DOHH2 (cell line): ENCODE data around the gene CTTNBP2.

ENCODE experiments used
- H3F3A ChIP-seq: fragments of 200-600 bp; sonication (generic), shearing (Covaris generic); 2 replicates; pipeline ENCODE4 v1.6.0; 2016; ENCODE audit warnings: antibody characterized with exemption, mild to moderate bottlenecking; ENCODE audit not compliant: control insufficient read depth, insufficient read depth
- H3K27ac ChIP-seq: fragments of 200-600 bp; sonication (generic); 2 replicates; pipeline ENCODE4 v1.5.1; 2014; ENCODE audit warnings: low read depth, mild to moderate bottlenecking, low read length, moderate library complexity
- H3K27me3 ChIP-seq: fragments of 200-600 bp; sonication (generic); 2 replicates; pipeline ENCODE4 v1.6.1; 2014; ENCODE audit warnings: mild to moderate bottlenecking, low read length, mixed read lengths; ENCODE audit not compliant: control insufficient read depth
- H3K36me3 ChIP-seq: fragments of 200-600 bp; sonication (generic); 2 replicates; pipeline ENCODE4 v1.6.1; 2014; ENCODE audit warnings: mild to moderate bottlenecking, low read length, moderate library complexity, mixed read lengths; ENCODE audit not compliant: control insufficient read depth
- H3K4me1 ChIP-seq: fragments of 200-600 bp; sonication (generic); 2 replicates; pipeline ENCODE4 v1.6.1; 2014; ENCODE audit warnings: mild to moderate bottlenecking, low read length, mixed read lengths; ENCODE audit not compliant: control insufficient read depth
- H3K4me2 ChIP-seq: fragments of 200-600 bp; sonication (generic); 2 replicates; pipeline ENCODE4 v1.6.0; 2014; ENCODE audit warnings: mild to moderate bottlenecking, low read length, moderate library complexity
- H3K4me3 ChIP-seq: fragments of 200-600 bp; sonication (generic); 2 replicates; pipeline ENCODE4 v1.5.1; 2014; ENCODE audit warnings: mild to moderate bottlenecking, low read length, mixed read lengths
- H3K79me2 ChIP-seq: fragments of 200-600 bp; sonication (generic); 2 replicates; pipeline ENCODE4 v1.6.1; 2014; ENCODE audit warnings: mild to moderate bottlenecking, low read length, mixed read lengths; ENCODE audit not compliant: control insufficient read depth
- H3K9me2 ChIP-seq: fragments of 200-600 bp; sonication (generic); replicated peaks from 2 replicates; pipeline ENCODE4 v1.6.1; 2014; ENCODE audit warnings: mild to moderate bottlenecking, low read length, mixed read lengths; ENCODE audit not compliant: control insufficient read depth
- H3K9me3 ChIP-seq: fragments of 200-600 bp; sonication (generic); 2 replicates; pipeline ENCODE4 v1.6.1; 2014; ENCODE audit warnings: antibody characterized with exemption, low read length, mixed read lengths; ENCODE audit not compliant: control insufficient read depth, insufficient read depth
- H4K20me1 ChIP-seq: fragments of 200-600 bp; sonication (generic); 2 replicates; pipeline ENCODE4 v1.6.0; 2014; ENCODE audit warnings: low read depth, mild to moderate bottlenecking, antibody characterized with exemption, low read length, moderate library complexity; ENCODE audit not compliant: control insufficient read depth, insufficient read depth
- EZH2phosphoT487 ChIP-seq: fragments of 200-600 bp; sonication (generic); IDR thresholded peaks from 2 replicates; pipeline ENCODE4 v1.6.1; 2017; ENCODE audit warnings: borderline replicate concordance, mild to moderate bottlenecking, antibody characterized with exemption, low read length, moderate library complexity, mixed read lengths
- TF ChIP-seq, protein P1 (sequence below): fragments of 200-600 bp; sonication (generic); IDR thresholded peaks from one replicate; pipeline ENCODE4 v1.5.1; 2014; ENCODE audit warnings: antibody characterized with exemption, mild to moderate bottlenecking, low read depth, low read length; ENCODE audit not compliant: poor library complexity, severe bottlenecking

The CTTNBP2 gene

GRCh38 chr7:117666689-117667088, 206.6 kb downstream of the CTTNBP2 start:
- H3K27ac ChIP-seq, result no peak overlapping the region
- H3K9me3 ChIP-seq, result no peaks in the 10 kb centered on the region
- no peaks in the 10 kb centered on the region for H3K9me2 ChIP-seq
- H3K27me3 ChIP-seq, result no peaks in the 10 kb centered on the region
- TF ChIP-seq, protein P1, sequence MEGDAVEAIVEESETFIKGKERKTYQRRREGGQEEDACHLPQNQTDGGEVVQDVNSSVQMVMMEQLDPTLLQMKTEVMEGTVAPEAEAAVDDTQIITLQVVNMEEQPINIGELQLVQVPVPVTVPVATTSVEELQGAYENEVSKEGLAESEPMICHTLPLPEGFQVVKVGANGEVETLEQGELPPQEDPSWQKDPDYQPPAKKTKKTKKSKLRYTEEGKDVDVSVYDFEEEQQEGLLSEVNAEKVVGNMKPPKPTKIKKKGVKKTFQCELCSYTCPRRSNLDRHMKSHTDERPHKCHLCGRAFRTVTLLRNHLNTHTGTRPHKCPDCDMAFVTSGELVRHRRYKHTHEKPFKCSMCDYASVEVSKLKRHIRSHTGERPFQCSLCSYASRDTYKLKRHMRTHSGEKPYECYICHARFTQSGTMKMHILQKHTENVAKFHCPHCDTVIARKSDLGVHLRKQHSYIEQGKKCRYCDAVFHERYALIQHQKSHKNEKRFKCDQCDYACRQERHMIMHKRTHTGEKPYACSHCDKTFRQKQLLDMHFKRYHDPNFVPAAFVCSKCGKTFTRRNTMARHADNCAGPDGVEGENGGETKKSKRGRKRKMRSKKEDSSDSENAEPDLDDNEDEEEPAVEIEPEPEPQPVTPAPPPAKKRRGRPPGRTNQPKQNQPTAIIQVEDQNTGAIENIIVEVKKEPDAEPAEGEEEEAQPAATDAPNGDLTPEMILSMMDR, result no peak
- TF ChIP-seq EZH2phosphoT487, result no peak
- no peak overlapping the region for H3K4me3 ChIP-seq
- H3K4me2 ChIP-seq, result no peak overlapping the region
- H4K20me1 ChIP-seq, result no peaks in the 10 kb centered on the region
- H3K79me2 ChIP-seq, result no peaks in the 10 kb centered on the region
- no peaks in the 10 kb centered on the region for H3F3A ChIP-seq
- no peaks in the 10 kb centered on the region for H3K36me3 ChIP-seq
- no peaks in the 10 kb centered on the region for H3K4me1 ChIP-seq

- Histone ChIP-seq H3F3A (no peaks in the 10 kb centered on the region), H3K36me3 (no peaks in the 10 kb centered on the region), H3K4me1 (no peaks in the 10 kb centered on the region), H3K27me3 (no peaks in the 10 kb centered on the region), H3K9me3 (no peaks in the 10 kb centered on the region), H3K9me2 (no peaks in the 10 kb centered on the region), H3K4me3 (no peak overlapping the region), H3K27ac (no peak overlapping the region), H4K20me1 (no peaks in the 10 kb centered on the region), H3K4me2 (no peak overlapping the region), H3K79me2 (no peaks in the 10 kb centered on the region)
- TF ChIP-seq, protein P1, result no peak
- no peak for TF ChIP-seq EZH2phosphoT487
Observed at GRCh38 chr7:117666031-117666430, 207.2 kb downstream of the CTTNBP2 start.

GRCh38 chr7:117665368-117665767, 207.9 kb downstream of the CTTNBP2 start:
- TF ChIP-seq, protein P1, result no peak
- no peak for TF ChIP-seq EZH2phosphoT487
- no peak overlapping the region for H3K27ac ChIP-seq
- no peaks in the 10 kb centered on the region for H3K27me3 ChIP-seq
- no peak overlapping the region for H3K4me2 ChIP-seq
- no peaks in the 10 kb centered on the region for H3K79me2 ChIP-seq
- no peaks in the 10 kb centered on the region for H3F3A ChIP-seq
- H3K9me3 ChIP-seq, result no peaks in the 10 kb centered on the region
- no peaks in the 10 kb centered on the region for H4K20me1 ChIP-seq
- H3K4me3 ChIP-seq, result no peak overlapping the region
- no peaks in the 10 kb centered on the region for H3K4me1 ChIP-seq
- no peaks in the 10 kb centered on the region for H3K36me3 ChIP-seq
- no peaks in the 10 kb centered on the region for H3K9me2 ChIP-seq

DNA sequence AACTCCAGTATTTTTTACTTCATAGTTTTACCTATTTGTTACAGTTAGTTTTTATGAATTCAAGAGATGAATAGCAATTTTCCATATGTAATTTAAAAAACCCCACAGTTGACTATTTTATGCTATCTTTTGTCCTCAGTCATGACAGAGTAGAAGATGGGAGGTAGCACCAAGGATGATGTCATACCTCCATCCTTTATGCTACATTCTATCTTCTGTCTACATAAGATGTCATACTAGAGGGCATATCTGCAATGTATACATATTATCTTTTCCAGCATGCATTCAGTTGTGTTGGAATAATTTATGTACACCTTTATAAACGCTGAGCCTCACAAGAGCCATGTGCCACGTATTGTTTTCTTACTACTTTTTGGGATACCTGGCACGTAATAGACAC, 209.2 kb downstream of the CTTNBP2 start:
- Histone ChIP-seq H4K20me1 (no peaks in the 10 kb centered on the region), H3K9me2 (no peaks in the 10 kb centered on the region), H3K36me3 (no peaks in the 10 kb centered on the region), H3K4me2 (no peak overlapping the region), H3K4me1 (no peaks in the 10 kb centered on the region), H3K79me2 (no peaks in the 10 kb centered on the region), H3K9me3 (no peaks in the 10 kb centered on the region), H3K27me3 (no peaks in the 10 kb centered on the region), H3F3A (no peaks in the 10 kb centered on the region), H3K27ac (no peak overlapping the region), H3K4me3 (no peak overlapping the region)
- TF ChIP-seq, protein P1, result no peak
- no peak for TF ChIP-seq EZH2phosphoT487
